Peyer's patch (tissue), 4 donors: ENCODE data around the gene LINGO1.

ENCODE experiments used
- CTCF ChIP-seq, 6 experiments: fragments of 450-650 bp in 4 of 6; fragments of 200-600 bp in 2 of 6; sonication (generic) in 1 of 6; IDR thresholded peaks; one replicate each; pipeline ENCODE4 v1.5.1; 2017 to 2019; ENCODE audit warnings: antibody characterized with exemption in 6 of 6, mild to moderate bottlenecking in 3 of 6, moderate library complexity in 1 of 6
- POLR2A ChIP-seq, 2 donors: fragments of 450-650 bp; IDR thresholded peaks; one replicate each; pipeline ENCODE4 v1.5.1; 2017; ENCODE audit warnings: antibody characterized with exemption in 2 of 2, mild to moderate bottlenecking in 2 of 2, moderate library complexity in 2 of 2

- no peak for TF ChIP-seq CTCF (IDR thresholded peaks at IDR 0.05)
- no peak for TF ChIP-seq POLR2A (IDR thresholded peaks at IDR 0.05)
Observed at GRCh38 chr15:77615472-77615871, 17.2 kb downstream of the LINGO1 start.
